Calu3 (cell line): ENCODE data around the gene THAP2. TPM values are rescaled to one million over a fixed set of nuclear protein-coding genes. Genes with fewer than 3 reads are reported as not detected.

Experiments used
- BruUV-seq: library from RNA; stranded (reverse); fragments of 400-500 nt; replicated peaks from 2 replicates; lab custom pipeline; 2021; lab: Mats Ljungman, UMichigan
- CTCF ChIA-PET: fragments of 300-600 bp; sonication (Branson Sonifier 250); formaldehyde crosslinking; loops from one replicate; lab custom pipeline; 2022; ENCODE audit warnings: antibody characterized with exemption; lab: Charles Lee
- DNase-seq: peaks from one replicate; pipeline ENCODE4 v3.0.0; 2022
- H3K27ac Mint-ChIP-seq: one replicate; pipeline ENCODE4 v1.8.0; 2022; ENCODE audit warnings: mixed read lengths; ENCODE audit not compliant: unreplicated experiment
- H3K27me3 Mint-ChIP-seq: one replicate; pipeline ENCODE4 v1.8.0; 2022; ENCODE audit warnings: mixed read lengths; ENCODE audit not compliant: unreplicated experiment
- H3K36me3 Mint-ChIP-seq: one replicate; pipeline ENCODE4 v1.8.0; 2022; ENCODE audit warnings: mild to moderate bottlenecking, moderate library complexity, mixed read lengths; ENCODE audit not compliant: insufficient read depth, unreplicated experiment
- H3K4me1 Mint-ChIP-seq: one replicate; pipeline ENCODE4 v1.8.0; 2022; ENCODE audit warnings: mild to moderate bottlenecking, low read depth, mixed read lengths; ENCODE audit not compliant: unreplicated experiment
- H3K4me3 Mint-ChIP-seq: one replicate; pipeline ENCODE4 v1.8.0; 2022; ENCODE audit warnings: mild to moderate bottlenecking, low read depth, moderate library complexity, mixed read lengths; ENCODE audit not compliant: unreplicated experiment
- H3K9me3 Mint-ChIP-seq: one replicate; pipeline ENCODE4 v1.8.0; 2022; ENCODE audit warnings: low read depth, mixed read lengths; ENCODE audit not compliant: unreplicated experiment
- CTCF ChIP-seq: fragments of 200-600 bp; IDR thresholded peaks from one replicate; pipeline ENCODE4 v1.8.0; 2022; ENCODE audit warnings: antibody characterized with exemption; ENCODE audit not compliant: unreplicated experiment
- intact Hi-C: fragments of 100-400 bp; cut with micrococcal nuclease; formaldehyde crosslinking; loops from one replicate; pipeline ENCODE4 v1.10.0; 2022; ENCODE audit not compliant: unreplicated experiment
- total RNA-seq: library from RNA; stranded (reverse); gene quantifications from 2 replicates; pipeline ENCODE4 v1.2.3, GENCODE V29; 2022

The THAP2 gene
- total RNA-seq, 1 experiment from 2014 or later: 9.6 TPM

- Mint-ChIP-seq H3K36me3 (peaks cover 35% of the 10 kb centered on the region), H3K4me3 (no peak overlapping the region), H3K27ac (no peak overlapping the region)
Observed at GRCh38 chr12:71655907-71656306, 8.2 kb upstream of the THAP2 start.

GRCh38 chr12:71656740-71657139 lies 7.4 kb upstream of the THAP2 start:
- H3K27ac Mint-ChIP-seq: no peak overlapping the region
- CTCF ChIA-PET: no interaction called here
- H3K36me3 Mint-ChIP-seq: peaks cover 38% of the 10 kb centered on the region
- peaks cover 7% of the 10 kb centered on the region for H3K4me1 Mint-ChIP-seq
- no peak overlapping the region for H3K4me3 Mint-ChIP-seq
- intact Hi-C loops: no loop called here
- BruUV-seq: no TSS peak
- TF ChIP-seq CTCF: no peak
- no peaks in the 10 kb centered on the region for H3K27me3 Mint-ChIP-seq
- no peak for DNase-seq
- H3K9me3 Mint-ChIP-seq: no peaks in the 10 kb centered on the region

More at GRCh38 chr12:71655907-71656306, 8.2 kb upstream of the THAP2 start:
- H3K9me3 Mint-ChIP-seq: no peaks in the 10 kb centered on the region
- BruUV-seq: no TSS peak
- CTCF ChIA-PET: interaction anchor here (1.0 kb wide), 1 partner anchor 12 kb away, joined by 3 read pairs; no protein-coding TSS in a partner anchor
- DNase-seq: no peak
- H3K27me3 Mint-ChIP-seq: no peaks in the 10 kb centered on the region
- intact Hi-C loops: no loop called here
- no peak for TF ChIP-seq CTCF
- H3K4me1 Mint-ChIP-seq: peaks cover 7% of the 10 kb centered on the region

GRCh38 chr12:71661977-71662530 lies 2.0 kb upstream of the THAP2 start:
- peak overlapping the region; percentile 98 for H3K27ac Mint-ChIP-seq
- BruUV-seq: no TSS peak
- peak overlapping the region; percentile 97 for H3K4me3 Mint-ChIP-seq
- H3K36me3 Mint-ChIP-seq: peaks cover 74% of the 10 kb centered on the region
- no peaks in the 10 kb centered on the region for H3K27me3 Mint-ChIP-seq
- CTCF ChIA-PET: interaction anchor here (2.6 to 2.9 kb wide), 2 partner anchors 23 to 85 kb away, joined by 9 to 27 read pairs; no protein-coding TSS in a partner anchor
- no peak for TF ChIP-seq CTCF
- no peaks in the 10 kb centered on the region for H3K9me3 Mint-ChIP-seq
- intact Hi-C loops: loop anchor here (5.0 kb wide), 1 partner anchor 175 kb away; the partner anchor contains the start of gene TBC1D15
- peaks cover 11% of the 10 kb centered on the region for H3K4me1 Mint-ChIP-seq
- no peak for DNase-seq

- intact Hi-C loops: loop anchor here (5.0 kb wide), 1 partner anchor 174 kb away; the partner anchor contains the start of gene TBC1D15
- TSS peak; percentile 59 for BruUV-seq
Observed at GRCh38 chr12:71662849-71663560, 1.1 kb upstream of the THAP2 start.

More at GRCh38 chr12:71662849-71663560, 1.1 kb upstream of the THAP2 start:
- Mint-ChIP-seq H3K4me1 (peaks cover 17% of the 10 kb centered on the region), H3K27ac (peak overlapping the region; percentile 98), H3K9me3 (peaks cover 2% of the 10 kb centered on the region), H3K36me3 (peaks cover 69% of the 10 kb centered on the region), H3K4me3 (peak overlapping the region; percentile 97), H3K27me3 (no peaks in the 10 kb centered on the region)
- CTCF ChIA-PET: interaction anchor here (1.0 to 2.9 kb wide), 5 partner anchors 22 to 117 kb away, joined by 3 to 27 read pairs (median 4); partner anchors contain the start of gene RAB21
- TF ChIP-seq CTCF: no peak
- DNase-seq: peak; percentile 57
